HL-60 (cell line): ENCODE results near the gene ZFYVE28.

Experiments
- POLR2AphosphoS5 ChIP-seq: IDR thresholded peaks from 2 replicates; pipeline ENCODE4 v1.6.1; 2012; ENCODE audit warnings: low read depth
- TF ChIP-seq, protein P1 (sequence below): IDR thresholded peaks from one replicate; pipeline ENCODE4 v1.5.1; 2011; ENCODE audit warnings: low read length, control low read depth, inconsistent platforms; ENCODE audit not compliant: insufficient read depth

- TF ChIP-seq, protein P1, sequence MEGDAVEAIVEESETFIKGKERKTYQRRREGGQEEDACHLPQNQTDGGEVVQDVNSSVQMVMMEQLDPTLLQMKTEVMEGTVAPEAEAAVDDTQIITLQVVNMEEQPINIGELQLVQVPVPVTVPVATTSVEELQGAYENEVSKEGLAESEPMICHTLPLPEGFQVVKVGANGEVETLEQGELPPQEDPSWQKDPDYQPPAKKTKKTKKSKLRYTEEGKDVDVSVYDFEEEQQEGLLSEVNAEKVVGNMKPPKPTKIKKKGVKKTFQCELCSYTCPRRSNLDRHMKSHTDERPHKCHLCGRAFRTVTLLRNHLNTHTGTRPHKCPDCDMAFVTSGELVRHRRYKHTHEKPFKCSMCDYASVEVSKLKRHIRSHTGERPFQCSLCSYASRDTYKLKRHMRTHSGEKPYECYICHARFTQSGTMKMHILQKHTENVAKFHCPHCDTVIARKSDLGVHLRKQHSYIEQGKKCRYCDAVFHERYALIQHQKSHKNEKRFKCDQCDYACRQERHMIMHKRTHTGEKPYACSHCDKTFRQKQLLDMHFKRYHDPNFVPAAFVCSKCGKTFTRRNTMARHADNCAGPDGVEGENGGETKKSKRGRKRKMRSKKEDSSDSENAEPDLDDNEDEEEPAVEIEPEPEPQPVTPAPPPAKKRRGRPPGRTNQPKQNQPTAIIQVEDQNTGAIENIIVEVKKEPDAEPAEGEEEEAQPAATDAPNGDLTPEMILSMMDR, result no peak
- no peak for TF ChIP-seq POLR2AphosphoS5
These were observed 69.7 kb downstream of the ZFYVE28 start for GRCh38 chr4:2348786-2349185.
